HG03575 (cell line): ENCODE results near the gene NOS3.
A peak's percentile ranks its signal among the peaks of the same experiment; 100 is the strongest.

Experiments
- ATAC-seq: cut with Tn5 transposase; IDR thresholded peaks from one replicate; pipeline ENCODE4 v1.9.1; 2021; ENCODE audit not compliant: unreplicated experiment, insufficient number of reproducible peaks, low FRiP score; ENCODE audit errors: extremely low read depth

NOS3 gene

DNA sequence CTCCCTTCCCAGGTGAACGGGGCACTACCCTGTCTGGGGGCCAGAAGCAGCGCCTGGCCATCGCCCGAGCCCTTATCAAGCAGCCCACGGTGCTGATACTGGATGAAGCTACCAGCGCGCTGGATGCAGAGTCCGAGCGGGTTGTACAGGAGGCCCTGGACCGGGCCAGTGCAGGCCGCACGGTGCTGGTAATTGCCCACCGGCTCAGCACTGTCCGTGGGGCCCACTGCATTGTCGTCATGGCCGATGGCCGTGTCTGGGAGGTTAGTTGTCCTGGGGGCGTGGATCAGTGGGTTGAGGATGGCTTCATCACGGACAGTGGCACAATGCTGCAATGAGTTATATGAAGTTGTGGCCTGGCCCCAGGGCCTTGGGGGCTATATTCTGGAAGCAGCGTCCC lies 53.1 kb downstream of the NOS3 start:
- no peak for ATAC-seq

- no peak for ATAC-seq
These were observed 54.4 kb downstream of the NOS3 start for GRCh38 chr7:151045262-151045661.

DNA sequence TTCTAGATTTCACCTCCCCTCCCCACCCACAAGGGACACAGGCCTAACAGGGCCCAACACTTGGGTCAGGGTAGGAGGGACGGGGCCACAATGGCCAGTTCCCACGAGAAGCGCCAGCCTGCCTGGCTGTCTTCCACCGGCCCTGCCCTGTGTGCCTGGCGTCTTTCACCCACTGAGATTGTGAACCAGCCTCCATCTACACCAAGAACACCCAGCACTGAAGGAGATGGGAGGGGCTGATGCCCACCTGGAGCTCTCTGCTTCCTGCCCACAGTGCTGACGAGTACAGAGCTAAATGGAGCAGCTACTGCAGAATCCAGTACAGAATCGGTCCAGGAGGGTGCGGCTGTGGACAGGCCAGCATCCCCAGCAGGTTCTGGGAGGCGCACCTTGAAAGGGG lies 55.1 kb downstream of the NOS3 start:
- ATAC-seq = no peak

DNA sequence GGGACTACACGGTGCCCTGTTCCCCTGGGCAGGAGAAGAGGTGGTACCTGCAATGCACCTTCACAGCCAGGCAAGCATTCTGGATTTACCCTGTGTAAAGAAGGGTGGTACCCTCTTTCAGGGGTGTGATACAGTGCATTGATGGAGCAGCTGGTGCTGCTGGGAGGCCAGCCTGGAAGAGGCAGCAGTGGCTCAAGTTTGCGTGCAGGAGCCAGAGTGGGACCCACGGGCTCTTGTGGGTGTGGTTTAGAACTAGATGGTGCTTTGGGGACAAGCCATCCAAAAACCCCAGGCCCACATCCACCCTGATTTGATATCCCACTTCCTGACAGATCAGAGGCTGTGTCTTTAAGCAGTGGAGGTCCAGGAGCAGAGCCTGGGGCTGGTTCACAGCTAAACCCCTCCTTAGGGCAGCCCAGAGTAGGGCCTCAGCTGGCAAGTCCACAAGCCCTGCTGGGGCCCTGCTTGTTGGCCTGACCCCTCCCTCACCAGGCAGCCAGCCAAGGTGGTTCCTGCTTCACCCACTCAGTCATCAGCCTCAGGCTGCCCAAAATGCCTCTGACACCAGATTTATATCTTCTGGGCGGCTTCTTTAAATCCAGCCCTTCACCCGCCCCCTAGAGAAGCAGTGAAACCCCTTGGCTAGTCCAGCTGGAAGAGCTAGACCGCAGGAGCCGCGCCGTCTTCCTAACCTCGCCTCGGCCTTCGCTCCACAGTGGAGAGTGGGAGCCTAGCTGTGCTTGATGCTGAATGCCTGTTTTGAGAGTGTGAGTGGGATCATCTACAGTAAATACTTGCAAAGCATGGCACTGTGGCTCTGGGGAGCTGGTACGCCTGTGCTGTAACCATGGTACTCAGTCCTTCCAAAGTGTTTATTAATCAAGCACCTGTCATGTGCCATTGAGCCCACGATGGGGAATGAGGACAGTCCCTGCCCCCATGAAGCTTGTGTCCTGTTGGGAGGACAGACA lies 56.1 kb downstream of the NOS3 start:
- ATAC-seq = no peak

DNA sequence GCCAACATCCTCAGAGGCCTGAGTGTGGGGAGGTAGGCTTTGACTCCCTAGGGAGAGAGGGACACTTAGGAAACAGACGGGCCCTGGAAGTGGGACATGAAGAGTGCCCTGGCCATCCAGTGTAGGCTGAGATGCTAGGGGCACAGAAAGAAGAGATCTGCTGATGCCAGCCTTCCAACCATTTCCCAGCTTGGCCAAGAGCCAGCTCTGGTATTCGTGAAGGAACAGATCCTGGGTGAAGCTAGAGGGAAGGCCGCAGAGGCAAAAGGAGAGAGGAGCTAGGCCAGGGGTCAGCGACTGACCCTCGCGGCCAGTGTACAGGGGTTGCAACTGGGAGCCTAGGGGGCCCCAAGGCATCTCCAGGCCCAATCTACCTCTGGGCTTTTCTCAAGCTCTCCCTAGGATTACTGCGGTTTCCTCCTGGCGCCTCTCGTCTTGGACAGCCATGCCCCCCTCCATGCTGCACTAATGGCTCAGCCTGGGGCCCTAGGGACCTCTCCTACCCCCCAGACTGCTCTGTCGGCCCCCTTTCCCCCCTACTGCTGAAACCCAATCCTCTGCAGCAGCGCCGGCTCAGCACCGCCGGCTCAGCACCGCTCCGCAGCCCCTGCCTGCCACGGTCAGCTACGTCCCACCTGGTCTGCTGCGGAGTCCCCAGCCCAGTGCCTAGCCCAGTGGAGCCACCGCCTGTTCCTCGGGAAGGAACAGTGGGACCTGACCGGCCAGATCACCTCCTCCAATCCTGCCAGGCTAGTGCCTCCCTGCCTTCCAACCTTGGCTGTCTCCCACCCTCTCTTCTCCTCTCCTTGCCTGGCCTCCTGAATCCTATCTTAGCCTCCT lies 57.4 kb downstream of the NOS3 start, which contains the start of gene ASIC3:
ASIC3 (plus strand) TSS at position 556 of the 840 bp plus-strand sequence. CDS start 355 bp downstream, outside the sequence.
- no peak for ATAC-seq

- ATAC-seq = no peak
These were observed 58.2 kb downstream of the NOS3 start for GRCh38 chr7:151048911-151049463.

DNA sequence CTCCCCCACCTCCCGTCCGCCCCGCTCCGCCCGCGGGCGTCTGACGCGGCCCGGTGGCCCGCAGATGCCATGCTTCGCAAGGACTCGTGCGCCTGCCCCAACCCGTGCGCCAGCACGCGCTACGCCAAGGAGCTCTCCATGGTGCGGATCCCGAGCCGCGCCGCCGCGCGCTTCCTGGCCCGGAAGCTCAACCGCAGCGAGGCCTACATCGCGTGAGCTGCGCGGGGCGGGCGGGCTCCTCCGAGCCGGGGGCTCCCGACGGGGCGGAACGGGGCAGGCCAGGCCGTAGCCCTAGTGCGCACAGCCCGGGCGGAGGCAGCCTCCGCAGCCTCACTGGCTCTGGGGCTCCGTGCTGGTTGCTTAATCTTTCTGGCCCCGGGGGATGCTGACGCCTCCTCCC lies 60.3 kb downstream of the NOS3 start:
- ATAC-seq = no peak

DNA sequence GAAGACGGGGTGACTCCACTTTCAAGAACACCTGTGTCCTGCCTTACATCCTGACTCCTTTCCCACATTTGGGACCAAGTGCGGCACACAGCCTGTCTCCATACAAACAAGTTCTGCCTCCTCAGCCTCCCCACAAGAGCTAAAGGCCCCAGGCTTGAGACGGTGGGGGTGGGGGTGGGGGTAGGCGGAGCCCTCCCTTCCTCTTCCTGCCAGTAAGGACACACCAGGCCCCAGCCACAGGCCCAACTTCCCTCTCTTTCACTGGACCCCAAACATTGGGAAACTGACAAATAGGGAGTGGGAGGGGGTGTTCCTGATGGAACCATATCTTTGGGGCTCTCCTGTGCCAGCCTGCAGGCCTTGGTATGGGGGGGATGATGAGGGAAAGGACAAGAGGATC lies 62.3 kb downstream of the NOS3 start:
- ATAC-seq = no peak

GRCh38 chr7:151053751-151054150 lies 62.9 kb downstream of the NOS3 start:
- ATAC-seq = no peak

- no peak for ATAC-seq
These were observed 65.5 kb downstream of the NOS3 start for GRCh38 chr7:151056283-151056665.

- ATAC-seq = no peak
These were observed 66.1 kb downstream of the NOS3 start for GRCh38 chr7:151056666-151057505.

- ATAC-seq = peak; percentile 7
These were observed 66.7 kb downstream of the NOS3 start, which contains the start of gene CDK5 for GRCh38 chr7:151057506-151057988. TSS of gene CDK5 (minus strand) at chr7:151057897. CDS start at chr7:151057848, 49 bp downstream.

DNA sequence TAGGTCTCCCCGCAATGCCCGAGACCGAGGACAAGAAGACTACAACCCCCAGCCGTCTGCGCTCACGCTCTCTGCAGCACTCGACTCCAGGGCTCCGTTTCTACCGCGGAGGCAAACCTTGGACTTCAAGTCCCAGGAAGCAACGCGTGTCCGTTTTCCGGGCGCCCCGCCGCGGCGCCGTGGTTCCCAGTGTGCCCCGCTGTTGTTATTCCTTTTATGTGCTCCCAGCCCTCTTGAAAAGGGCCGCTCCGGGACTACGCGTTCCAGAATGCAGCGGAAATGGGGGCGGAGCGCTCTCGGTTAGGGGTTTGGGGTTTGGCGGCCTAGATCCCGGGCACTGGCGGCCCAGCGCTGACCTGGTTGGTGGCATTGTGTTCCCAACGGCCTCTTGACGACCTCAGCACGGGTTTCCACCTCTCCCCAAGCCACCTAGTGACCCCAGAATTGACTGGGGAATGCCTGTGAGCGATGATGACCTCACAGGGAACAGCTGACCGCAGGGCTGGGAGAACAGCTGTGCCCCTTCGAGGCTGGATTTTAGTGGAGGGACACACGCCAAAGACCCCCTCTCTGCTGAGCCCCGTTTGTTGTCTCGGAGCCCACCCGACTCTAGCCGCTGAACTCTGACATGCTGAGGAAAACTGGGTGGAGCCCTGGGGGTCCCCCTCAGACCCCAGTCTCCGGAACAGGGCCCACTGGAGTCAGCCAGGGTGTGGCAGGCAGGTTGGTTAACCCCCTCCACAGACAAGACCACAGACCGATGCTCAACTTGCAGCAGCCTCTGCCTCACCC lies 67.4 kb downstream of the NOS3 start:
- peak; percentile 71 for ATAC-seq

DNA sequence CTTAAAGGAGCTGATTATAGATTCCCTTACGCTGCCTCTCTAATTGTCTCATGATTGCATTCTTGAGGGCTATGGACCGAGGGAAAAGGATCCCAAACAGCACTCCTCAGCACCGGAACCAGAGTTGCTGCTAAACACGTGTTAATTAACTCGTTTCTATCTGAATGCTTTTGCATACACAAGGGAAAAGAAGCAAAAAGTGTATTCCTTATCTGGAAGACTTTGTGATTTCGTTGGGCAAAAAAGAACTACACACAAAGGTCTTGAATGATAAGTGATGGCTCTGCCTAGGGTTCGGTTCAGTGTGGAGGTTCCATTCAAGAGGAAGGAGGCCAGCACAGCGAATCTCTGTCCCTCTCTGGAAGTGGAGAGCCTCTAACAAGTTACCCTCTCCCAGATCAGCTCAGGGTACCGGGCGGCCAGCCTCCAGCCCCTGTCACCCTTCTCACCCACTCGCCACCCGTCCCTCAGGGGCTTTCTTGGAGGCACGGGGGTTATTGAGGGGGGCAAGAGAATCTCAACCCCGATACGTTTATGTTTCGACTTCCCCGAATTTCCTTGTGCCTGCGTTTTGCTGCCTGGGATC lies 68.1 kb downstream of the NOS3 start:
- no peak for ATAC-seq

DNA sequence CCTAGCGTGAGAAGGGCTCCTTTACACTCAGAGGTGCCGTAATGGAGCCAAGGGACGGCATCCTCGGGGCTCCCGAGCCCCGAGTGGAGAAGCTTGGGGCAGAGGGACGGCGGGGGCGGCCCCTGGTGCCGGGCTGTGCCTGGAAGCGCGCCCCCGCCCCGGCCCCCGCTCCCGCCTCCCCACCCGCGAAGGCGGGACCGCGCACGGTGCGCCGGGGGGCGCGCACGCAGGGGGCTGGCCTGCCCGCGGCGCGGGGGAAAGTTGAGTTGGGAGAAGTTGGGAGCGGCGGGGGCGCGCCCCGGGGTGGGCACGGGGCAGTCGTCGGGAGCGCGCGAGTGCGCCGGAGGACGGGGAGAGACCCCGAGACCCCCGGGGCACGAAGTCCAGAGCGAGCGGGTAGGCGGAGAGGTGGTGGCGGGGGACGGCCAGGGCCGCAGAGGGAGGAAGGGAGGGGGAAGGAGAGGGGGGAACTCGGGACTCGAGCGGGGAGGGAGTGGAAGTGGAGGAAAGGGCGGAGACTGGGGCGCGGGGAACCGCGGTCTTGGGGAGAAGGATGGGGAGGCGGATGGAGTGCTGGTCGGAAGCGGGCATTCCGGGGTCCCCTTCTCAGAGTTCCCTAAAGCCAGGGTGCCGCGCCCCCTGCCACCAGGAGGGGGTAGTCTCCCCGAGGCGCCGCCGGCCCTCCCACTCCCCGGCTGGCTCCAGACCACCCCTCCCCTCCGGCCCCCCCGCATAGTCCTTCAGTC lies 68.7 kb downstream of the NOS3 start, which contains the start of gene SLC4A2:
SLC4A2 (plus strand) TSS at position 223 of the 746 bp plus-strand sequence. CDS start 2,399 bp downstream, outside the sequence.
- no peak for ATAC-seq

- no peak for ATAC-seq
These were observed 69.2 kb downstream of the NOS3 start for GRCh38 chr7:151060113-151060415.
